H1 (cell line): ENCODE measurements around the gene HMCN1. TPM values are rescaled to one million over a fixed set of nuclear protein-coding genes. Genes with fewer than 3 reads are reported as not detected.

Experiments
- TEAD4 ChIP-seq: IDR thresholded peaks from 2 replicates; pipeline ENCODE4 v1.6.1; 2012; ENCODE audit warnings: low read depth, low read length, inconsistent platforms, mixed read lengths
- polyA plus RNA-seq, 7 experiments: library from polyadenylated mRNA; depleted of rRNA in 3 of 7; stranded (reverse) in 5 of 7; unstranded in 2 of 7; fragments of >200 nt in 5 of 7; fragments of 200-250 nt in 2 of 7; gene quantifications; 1 replicate in 5 of 7; 2 replicates in 1 of 7; 4 replicates in 1 of 7; pipeline versions ENCODE4 v1.2.1 to v1.2.3, GENCODE V29; 2011 to 2013; ENCODE audit warnings: missing spikeins in 2 of 7, mixed read lengths in 2 of 7
- total RNA-seq: library from RNA; stranded (reverse); fragmentation: NEBNext Ultra II Directional; extraction: Animal tissue kit (Norgen Biotek cat#: 25700); gene quantifications from 2 replicates; pipeline ENCODE4 v1.2.1, GENCODE V29; 2021

HMCN1 gene
- total and polyA plus RNA-seq, 2 of the 8 experiments (the other 6 are each of a cell fraction or from before 2014, with no cell fraction given), result 13.8 to 14.6 TPM

DNA sequence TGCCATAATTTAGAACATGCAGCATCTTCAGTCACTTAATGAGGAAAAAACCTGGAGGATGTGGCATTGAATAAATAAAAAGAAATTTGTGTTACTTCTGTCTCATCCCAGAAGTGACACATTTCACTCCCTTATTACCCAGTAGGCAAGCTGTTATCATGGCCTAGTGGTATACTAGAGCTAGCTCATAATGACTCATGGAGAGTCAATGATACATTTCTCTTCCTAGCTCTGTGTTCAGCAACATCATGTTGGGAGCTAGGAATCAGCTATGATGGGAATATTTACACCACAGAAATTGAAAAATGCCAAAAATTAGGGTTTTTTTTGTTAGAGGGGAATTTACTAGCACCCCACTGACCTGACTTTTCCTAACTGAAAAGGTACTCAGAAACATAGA is 182.7 kb downstream of the HMCN1 start (continued):
- no peak for TF ChIP-seq TEAD4
- TF ChIP-seq, all 59 proteins: peak for 0
